HG03095 (cell line): ENCODE measurements around the gene NDUFS5.
"Not testable (repeated sequence)": the region's sequence is repeated elsewhere in the genome, so short reads cannot be mapped to it uniquely, and the experiment has no call there.

Source experiments
- ATAC-seq: cut with Tn5 transposase; IDR thresholded peaks from one replicate; pipeline ENCODE4 v1.9.1; 2021; ENCODE audit warnings: moderate library complexity; ENCODE audit not compliant: unreplicated experiment

Gene NDUFS5

DNA sequence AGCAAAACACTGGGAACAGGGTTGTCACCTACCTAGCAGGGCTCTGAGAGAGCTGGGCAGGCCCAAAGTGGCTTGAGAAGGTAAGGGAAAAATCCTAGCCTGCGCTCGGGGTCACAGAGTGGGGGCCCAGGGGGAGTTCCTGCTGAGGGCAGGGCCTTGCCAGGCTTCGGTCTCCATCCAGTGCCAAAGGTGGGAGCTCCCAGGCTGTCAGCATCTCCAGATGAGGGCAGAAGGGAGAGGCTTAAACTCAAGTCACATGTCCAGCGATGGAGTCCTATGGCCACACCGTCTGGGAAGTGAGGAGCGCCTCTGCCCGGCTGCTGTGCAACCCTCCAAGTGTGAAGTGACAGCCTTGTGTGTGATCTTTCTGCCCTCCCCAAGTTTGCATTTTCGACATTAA, 11.2 kb upstream of the NDUFS5 start:
- ATAC-seq = not testable (repeated sequence)

DNA sequence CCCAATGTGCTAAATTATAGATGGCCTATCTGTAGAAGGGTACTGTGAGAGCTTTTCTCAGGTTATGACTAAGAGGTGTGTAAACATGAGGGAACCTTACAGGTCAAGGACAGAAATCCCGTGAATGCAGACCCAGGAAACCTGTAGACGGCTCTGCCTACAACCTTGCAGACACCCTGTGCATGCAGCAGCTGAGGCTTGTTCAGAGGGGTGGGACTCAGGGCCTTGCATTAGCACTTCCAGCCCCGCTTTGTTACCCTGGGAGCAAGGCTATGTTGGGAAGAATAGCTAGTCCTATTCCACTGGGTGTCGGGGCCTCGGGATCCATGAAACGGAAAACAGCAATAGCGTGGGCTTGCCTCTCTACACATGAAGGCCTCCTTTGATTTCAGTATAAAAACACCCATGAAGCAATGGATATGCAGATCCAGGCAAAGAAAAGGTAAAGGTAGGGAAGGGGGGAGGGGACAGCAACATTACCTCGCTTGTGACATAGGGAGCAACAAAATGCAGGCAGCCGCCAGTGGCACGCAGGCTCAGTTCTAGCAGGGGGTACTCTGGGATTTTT, 9.5 kb upstream of the NDUFS5 start:
- no peak for ATAC-seq

DNA sequence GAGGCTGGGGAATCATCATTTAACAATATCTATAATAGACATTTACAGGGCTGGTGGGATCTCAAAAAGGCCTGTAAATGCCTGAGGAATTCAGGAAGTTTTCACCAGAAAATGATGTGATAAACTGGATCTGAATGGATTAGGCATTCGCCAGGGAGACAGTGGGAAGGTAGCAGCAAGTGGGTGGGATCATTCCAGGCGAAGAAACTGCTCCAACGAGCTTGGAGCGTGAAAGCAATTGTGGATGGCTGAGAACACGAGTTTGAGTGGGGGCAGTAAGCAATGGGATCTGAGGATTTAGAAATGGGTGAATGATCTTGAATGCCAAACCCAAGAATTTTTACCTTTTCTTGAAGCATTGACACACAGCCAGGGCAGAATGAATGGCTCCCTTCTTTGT, 8.9 kb upstream of the NDUFS5 start:
- ATAC-seq = no peak

DNA sequence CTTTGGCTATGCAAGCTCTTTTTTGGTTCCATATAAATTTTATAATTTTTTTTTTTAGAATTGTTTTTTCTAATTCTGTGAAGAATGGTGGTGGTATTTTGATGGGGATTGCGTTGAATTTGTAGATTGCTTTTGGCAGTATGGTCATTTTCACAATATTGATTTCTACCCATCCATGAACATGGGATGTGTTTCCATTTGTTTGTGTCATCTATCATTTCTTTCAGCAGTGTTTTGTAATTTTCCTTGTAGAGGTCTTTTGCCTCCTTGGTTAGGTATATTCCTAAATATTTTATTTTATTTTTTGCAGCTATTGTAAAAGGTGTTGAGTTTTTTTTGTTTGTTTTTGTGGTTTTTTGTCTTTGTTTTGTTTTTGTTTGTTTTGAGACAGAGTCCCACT, 5.7 kb upstream of the NDUFS5 start:
- not testable (repeated sequence) for ATAC-seq

DNA sequence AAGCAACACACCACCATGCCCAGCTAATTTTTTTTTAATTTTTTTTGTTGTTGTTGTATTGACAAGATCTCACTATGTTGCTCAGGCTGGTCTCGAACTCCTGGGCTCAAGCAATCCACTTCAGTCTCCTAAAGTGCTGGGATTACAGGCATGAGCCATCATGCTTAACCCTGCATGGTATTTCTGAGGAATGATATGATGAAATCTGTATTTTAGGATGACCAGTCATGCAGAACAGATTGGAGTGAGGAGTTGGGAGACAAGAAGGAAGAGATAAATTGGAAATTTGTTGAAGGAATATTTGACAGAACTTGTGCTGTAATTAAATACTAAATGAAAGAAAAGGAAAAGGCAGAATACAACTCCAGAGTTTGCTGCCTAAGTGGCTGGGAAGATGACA, 4.7 kb upstream of the NDUFS5 start:
- no peak for ATAC-seq

DNA sequence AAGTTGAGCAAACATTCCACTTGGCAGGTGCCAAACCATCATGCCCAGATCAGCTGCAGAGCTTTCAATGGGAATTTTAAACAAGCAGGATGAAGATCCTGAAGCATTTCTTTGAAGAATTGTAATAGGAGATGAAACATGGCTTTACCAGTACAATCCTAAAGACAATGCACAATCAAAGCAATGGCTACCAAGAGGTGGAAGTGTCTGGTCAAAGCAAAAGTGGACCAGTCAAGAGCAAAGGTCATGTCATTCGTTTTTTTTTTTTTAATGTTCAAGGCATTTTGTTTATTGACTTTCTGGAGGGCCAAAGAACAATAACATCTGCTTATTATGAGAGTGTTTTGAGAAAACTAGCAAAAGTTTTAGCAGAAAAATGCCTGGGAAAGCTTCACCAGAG, 3.0 kb upstream of the NDUFS5 start:
- ATAC-seq = no peak

DNA sequence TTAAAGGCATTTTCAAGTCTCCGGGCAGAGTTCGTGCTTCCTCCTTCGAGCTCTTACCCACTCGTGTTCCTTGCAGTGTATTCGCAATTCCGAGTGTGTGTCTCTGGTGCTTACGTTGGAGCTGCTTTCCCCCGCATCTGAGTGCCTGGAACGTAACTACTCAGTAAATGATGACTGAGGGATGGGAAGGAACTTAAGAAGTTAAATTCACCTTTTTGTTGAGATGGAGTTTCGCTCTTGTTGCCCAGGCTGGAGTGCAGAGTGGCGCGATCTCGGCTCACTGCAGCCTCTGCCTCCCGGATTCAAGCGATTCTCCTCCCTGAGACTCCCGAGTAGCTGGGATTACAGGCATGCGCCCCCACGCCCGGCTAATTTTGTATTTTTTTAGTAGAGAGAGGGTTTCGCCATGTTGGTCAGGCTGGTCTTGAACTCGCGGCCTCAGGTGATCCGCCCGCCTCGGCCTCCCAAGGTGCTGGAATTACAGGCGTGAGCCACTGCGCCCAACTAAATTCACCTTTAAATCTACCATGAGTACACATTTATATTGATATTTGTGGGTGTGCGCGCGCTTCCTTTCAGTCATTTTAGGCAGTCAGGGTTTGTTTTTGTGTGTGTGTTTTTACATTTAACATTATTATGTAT, 837 bp downstream of the NDUFS5 start:
- ATAC-seq = no peak

DNA sequence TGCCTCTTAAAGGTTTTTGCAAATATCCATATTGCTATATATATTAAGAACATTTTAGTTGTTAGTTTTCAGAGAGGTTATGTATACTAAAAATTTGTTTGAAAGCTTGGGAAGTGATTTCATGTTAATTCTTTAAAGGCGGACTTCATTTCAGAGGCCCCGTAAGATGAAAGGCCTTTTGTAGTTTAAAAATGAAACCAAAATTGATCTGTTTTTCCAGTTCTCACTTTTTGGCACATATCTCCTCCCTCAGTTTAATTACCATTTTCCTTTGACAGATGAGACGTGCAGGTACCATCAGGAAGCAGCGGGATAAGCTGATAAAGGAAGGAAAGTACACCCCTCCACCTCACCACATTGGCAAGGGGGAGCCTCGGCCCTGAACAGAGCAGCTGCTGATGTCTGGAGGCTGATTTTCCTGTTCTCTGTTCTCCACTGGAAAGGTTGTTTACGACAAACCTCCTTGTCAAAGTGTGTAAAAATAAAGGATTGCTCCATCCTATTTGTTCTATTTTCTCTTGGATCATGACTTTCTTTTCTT, 8.0 kb downstream of the NDUFS5 start:
- ATAC-seq = no peak

DNA sequence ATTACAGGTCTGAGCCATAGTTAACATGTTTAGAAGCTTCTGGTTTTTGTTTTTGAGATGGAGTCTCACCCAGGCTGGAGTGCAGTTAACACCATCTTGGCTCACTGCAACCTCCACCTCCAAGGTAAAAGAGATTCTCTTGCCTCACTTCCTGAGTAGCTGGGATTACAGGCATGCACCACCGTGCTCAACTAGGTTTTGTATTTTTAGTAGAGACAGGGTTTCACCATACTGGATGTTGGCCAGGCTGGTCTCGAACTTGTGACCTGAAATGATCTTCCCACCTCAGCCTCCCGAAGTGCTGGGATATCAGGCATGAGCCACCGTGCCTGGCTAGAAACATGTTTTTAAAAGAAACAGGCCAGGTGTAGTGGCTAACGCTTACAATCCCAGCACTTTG, 10.5 kb downstream of the NDUFS5 start:
- no peak for ATAC-seq

DNA sequence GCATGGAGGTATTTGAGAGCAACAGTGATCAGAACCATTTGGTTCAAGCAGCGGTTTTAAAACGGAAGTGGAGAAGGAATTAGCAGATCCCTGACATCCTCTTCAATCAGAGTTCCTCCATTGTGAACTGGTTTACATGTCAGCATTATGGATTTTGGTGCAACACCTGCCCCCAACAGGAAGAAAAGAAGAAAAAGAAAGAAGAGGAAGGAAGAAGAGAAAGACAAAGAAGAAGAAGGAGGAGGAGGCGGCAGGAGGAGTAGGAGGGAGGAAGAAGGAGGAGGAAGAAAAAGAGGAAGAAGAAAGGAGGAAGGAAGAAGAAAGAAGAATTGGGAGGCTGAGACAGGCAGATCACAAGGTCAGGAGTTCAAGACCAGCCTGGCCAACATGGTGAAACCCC, 17.4 kb downstream of the NDUFS5 start:
- ATAC-seq = no peak

DNA sequence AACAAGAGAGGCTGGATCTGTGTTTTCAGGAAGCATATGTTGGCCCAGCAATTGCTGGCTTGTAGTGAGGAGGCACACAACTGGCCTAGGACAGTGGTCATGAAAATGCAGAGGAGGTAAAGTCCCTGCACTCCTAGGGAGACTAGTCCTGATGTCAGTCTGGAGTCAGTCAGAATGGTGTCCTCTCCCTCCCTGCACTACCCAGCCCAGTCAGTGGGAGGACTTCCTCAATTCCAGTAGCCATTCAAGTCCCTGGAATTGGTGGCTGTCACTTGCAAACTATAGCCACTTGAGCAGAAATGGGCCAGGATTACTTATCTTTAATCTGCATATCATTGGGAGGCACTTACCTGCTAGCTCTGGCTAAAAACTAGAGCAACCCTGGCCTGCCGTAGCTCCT, 18.6 kb downstream of the NDUFS5 start:
- no peak for ATAC-seq

DNA sequence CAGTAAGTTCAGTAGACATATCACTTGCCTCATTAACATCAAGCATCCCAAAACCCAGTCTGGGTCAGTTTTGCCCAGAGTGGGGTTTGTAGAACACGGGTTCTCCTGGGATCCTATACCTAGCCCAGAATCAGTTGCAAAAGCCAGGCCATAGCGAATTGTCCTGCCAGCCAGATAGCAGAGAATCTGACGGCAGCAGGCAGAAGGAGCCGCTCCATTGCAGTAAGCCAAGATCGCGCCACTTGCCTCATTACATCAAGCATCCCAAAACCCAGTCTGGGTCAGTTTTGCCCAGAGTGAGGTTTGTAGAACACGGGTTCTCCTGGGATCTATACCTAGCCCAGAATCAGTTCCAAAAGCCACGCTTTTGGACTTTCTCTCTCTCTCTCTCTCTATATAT, 19.1 kb downstream of the NDUFS5 start:
- ATAC-seq = no peak

DNA sequence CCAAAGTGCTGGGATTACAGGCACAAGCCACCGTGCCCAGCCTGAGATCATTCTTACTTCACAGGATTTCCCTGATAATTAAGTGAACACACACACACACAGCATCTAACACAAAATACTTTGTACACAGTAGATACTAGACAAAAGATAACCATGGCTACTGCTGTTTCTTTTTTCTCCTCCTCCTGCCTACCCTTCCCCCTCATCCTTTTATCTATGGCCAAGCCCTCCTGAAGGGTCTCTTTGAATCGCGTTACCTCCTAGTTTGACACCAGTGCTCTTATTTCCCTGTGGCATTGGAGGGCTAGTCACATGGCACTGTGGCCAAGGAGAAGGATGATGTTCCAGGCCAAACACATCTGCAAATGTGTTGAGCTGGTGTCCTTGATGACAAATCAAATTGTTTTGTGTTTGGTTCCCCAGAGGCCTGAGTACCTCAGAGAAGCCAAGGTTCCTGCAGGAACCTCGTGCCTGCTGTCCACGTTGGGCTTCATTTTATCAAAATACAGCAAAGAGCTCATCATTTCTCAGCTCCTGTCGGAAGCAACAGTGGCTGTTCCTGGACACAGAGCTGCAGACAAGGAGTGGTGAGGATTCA, 20.6 kb downstream of the NDUFS5 start:
- ATAC-seq = no peak

DNA sequence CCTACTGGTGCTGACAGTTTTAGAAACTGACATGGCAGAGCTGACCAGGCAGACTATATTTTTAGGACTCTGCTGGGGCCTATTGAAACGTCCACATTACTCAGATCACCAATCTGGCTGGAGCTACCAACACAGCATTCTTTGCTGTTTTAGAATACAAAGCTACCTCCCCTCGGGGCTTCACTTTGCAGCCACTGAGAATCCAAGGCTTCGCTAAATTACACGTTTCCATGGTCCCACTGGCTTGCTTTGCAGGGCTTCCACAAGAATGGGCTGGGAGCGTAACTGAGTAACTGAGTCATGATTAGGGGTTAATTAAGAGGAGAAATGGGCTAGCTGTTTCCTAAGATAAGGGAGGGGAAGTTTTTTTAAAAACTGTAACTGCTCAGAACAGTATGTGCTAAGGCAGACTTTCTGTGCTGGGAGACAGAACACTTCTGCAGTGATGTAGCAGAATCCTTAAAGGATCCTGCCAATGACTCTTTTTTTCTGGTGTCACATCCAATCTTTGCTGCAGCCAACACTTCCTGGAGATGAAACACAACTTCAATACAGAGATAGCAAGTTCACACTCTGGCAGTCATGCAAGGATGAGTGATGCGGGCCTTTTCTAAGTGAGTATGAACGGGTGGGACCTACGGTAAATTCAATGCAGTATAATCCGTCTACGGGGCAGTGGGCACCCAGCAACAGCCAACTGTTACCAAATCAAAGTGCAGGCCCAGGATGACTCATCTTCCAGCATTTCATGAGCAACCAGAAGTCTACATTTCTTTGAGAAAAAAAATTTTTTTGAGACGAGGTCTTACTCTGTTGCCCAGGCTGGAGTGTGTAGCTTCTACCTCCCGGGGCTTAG, 21.5 kb downstream of the NDUFS5 start:
- ATAC-seq = no peak

DNA sequence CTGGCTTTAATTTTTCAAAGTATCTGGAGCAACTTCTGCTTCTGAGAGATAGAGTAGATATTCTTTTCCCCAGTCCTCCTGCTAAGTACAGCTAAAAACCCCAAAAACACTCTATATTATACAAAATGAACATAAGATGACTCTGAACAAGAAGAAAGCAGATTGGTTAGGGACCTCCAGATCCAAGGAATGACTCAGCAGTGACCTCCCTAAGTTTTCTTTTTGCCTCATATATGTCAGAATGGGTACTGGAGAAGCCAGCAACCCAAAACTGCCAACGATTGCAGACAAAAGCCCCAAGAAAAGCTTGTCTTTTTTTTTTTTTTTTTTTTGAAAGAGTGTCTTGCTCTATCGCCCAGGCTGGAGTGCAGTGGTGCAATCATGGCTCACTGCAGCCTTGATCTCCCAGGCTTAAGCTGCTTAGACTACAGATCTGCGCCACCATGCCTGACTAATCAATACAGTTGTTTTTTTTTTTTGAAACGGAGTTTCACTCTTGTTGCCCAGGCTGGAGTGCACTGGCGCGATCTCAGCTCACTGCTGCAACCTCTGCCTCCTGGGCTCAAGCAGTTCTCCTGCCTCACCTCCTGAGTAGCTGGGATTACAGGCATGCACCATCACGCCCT, 22.7 kb downstream of the NDUFS5 start:
- ATAC-seq = no peak

DNA sequence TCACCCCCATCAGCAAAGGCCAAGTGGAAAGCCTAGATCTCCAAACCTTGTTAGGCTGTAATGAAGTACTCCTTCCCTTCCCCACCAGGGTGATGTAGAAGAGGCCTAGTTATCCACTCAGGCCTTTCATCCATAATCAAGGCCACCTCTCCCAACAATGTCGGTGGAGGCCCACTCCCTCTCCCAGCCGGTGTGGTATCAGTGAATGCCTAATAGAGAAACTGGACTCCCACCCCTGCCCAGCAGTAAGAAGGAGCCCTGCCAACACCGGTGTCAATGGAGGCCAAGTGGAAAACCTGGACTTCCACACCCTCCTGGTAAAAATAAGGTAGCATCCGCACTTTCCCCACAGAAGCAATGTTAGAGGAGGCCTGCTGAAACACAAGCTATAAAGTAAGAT, 23.9 kb downstream of the NDUFS5 start:
- no peak for ATAC-seq

DNA sequence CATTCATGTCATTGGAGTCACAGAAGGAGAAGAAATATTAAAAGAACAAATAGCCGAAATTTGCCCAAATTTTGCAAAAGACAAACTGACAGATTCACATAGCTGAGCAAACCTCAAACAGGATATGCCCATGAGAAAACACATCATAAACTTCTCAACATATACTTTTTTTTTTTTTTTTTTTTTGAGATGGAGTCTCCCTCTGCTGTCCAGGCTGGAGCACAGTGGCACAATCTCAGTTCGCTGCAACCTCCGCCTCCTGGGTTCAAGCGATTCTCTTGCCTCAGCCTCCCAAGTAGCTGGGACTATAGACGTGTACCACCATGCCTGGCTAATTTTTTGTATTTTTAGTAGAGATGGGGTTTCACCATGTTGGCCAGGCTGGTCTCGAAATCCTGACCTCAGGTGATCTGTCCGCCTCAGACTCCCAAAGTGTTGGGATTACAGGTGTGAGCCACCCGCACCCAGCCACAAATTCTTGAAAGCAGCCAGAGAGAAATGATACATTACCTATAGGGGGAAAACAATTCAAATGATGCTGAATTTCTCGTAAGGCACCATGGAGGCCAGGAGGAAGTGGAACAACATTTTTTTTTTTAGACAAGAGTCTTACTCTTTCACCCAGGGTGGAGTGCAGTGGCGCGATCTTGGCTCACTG, 25.2 kb downstream of the NDUFS5 start:
- ATAC-seq = not testable (repeated sequence)

DNA sequence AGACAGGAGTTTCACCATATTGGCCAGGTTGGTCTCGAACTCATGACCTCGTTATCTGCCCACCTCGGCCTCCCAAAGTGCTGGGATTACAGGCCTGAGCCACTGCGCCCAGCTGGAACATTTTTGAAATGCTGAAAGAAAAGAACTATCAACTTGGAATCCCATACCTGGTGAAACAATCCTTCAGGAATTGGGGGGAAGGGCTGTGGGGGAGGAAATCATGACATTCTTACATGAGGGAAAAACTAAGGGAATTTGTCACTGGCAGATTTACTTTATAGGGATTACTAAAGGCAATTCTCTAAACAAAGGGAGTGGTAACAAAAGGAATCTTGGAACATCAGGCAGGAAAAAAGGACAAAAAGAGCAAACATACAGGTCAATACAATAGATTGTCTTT, 25.8 kb downstream of the NDUFS5 start:
- ATAC-seq = no peak

DNA sequence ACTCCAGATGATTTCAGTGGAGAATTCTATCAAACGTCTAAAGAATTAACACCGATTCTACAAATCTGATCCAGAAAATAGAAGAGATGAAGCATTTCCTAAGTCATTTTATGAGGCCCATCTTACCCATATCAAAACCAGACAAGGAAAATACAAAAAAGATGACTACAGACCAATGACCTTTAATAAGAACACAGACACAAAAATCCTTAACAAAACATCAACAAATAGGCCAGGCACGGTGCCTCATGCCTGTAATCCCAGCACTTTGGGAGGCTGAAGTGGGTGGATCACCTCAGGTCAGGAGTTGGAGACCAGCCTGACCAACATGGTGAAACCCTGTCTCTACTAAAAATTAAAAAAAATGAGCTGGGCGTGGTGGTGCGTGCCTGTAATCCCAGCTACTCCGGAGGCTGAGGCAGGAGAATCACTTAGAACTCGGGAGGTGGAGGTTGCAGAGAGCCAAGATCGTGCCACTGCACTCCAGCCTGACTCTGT, 29.1 kb downstream of the NDUFS5 start:
- not testable (repeated sequence) for ATAC-seq

DNA sequence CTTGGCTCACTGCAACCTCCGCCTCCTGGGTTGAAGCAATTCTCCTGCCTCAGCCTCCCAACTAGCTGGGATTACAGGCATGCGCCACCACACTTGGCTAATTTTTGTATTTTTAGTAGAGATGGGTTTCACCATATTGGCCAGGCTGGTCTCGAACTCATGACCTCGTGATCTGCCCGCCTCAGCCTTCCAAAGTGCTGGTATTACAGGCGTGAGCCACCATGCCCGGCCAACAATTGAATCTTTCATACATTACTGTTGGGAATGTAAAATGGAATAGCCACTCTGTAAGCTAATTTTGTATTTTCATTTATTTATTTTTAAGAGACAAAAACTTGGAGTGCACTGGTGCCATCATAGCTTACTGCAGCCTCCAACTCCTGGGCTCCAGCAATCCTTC, 35.4 kb downstream of the NDUFS5 start:
- ATAC-seq = not testable (repeated sequence)
